ENCODE data around the gene NRTN.

The NRTN gene

GRCh38 chr19:5811117-5811516 is 6.2 kb downstream of the NRTN start:
- Histone ChIP-seq H3K36me3 (ENCODE audit: insufficient read depth, low read length) (no peaks in the 10 kb centered on the region), H3K27me3 (ENCODE audit: insufficient read depth, low read length) (no peaks in the 10 kb centered on the region), H3K4me3 (ENCODE audit: low read length) (no peak overlapping the region), H3K9me3 (ENCODE audit: low read length) (no peaks in the 10 kb centered on the region), H3K4me1 (ENCODE audit: insufficient read depth, low read length) (no peaks in the 10 kb centered on the region), H2AFZ (ENCODE audit: low read depth, low read length) (no peak overlapping the region)

GRCh38 chr19:5814123-5814851 is 9.4 kb downstream of the NRTN start:
- no peaks in the 10 kb centered on the region for H3K36me3 ChIP-seq (ENCODE audit: insufficient read depth, low read length)
- H3K9me3 ChIP-seq (ENCODE audit: low read length): no peaks in the 10 kb centered on the region
- H3K27me3 ChIP-seq (ENCODE audit: insufficient read depth, low read length): no peaks in the 10 kb centered on the region
- H3K4me1 ChIP-seq (ENCODE audit: insufficient read depth, low read length): no peaks in the 10 kb centered on the region
- H2AFZ ChIP-seq (ENCODE audit: low read depth, low read length): no peak overlapping the region
- no peak overlapping the region for H3K4me3 ChIP-seq (ENCODE audit: low read length)

- Histone ChIP-seq H3K36me3 (ENCODE audit: insufficient read depth, low read length) (no peaks in the 10 kb centered on the region), H3K4me1 (ENCODE audit: insufficient read depth, low read length) (no peaks in the 10 kb centered on the region), H3K27me3 (ENCODE audit: insufficient read depth, low read length) (no peaks in the 10 kb centered on the region), H3K9me3 (ENCODE audit: low read length) (no peaks in the 10 kb centered on the region), H3K4me3 (ENCODE audit: low read length) (no peak overlapping the region), H2AFZ (ENCODE audit: low read depth, low read length) (no peak overlapping the region)
Observed at GRCh38 chr19:5814852-5815246, 10.0 kb downstream of the NRTN start.

GRCh38 chr19:5817218-5817617 is 12.4 kb downstream of the NRTN start:
- Histone ChIP-seq H3K9me3 (ENCODE audit: low read length) (no peaks in the 10 kb centered on the region), H3K27me3 (ENCODE audit: insufficient read depth, low read length) (no peaks in the 10 kb centered on the region), H3K36me3 (ENCODE audit: insufficient read depth, low read length) (no peaks in the 10 kb centered on the region), H3K4me3 (ENCODE audit: low read length) (no peak overlapping the region), H2AFZ (ENCODE audit: low read depth, low read length) (no peak overlapping the region), H3K4me1 (ENCODE audit: insufficient read depth, low read length) (no peaks in the 10 kb centered on the region)

GRCh38 chr19:5818594-5818993 is 13.7 kb downstream of the NRTN start:
- Histone ChIP-seq H3K36me3 (ENCODE audit: insufficient read depth, low read length) (no peaks in the 10 kb centered on the region), H3K27me3 (ENCODE audit: insufficient read depth, low read length) (no peaks in the 10 kb centered on the region), H3K9me3 (ENCODE audit: low read length) (peaks cover 1% of the 10 kb centered on the region), H3K4me1 (ENCODE audit: insufficient read depth, low read length) (no peaks in the 10 kb centered on the region), H2AFZ (ENCODE audit: low read depth, low read length) (no peak overlapping the region), H3K4me3 (ENCODE audit: low read length) (no peak overlapping the region)

GRCh38 chr19:5820785-5821184 is 15.9 kb downstream of the NRTN start:
- no peaks in the 10 kb centered on the region for H3K36me3 ChIP-seq (ENCODE audit: insufficient read depth, low read length)
- H3K4me1 ChIP-seq (ENCODE audit: insufficient read depth, low read length): no peaks in the 10 kb centered on the region
- H2AFZ ChIP-seq (ENCODE audit: low read depth, low read length): no peak overlapping the region
- H3K9me3 ChIP-seq (ENCODE audit: low read length): peaks cover 2% of the 10 kb centered on the region
- no peaks in the 10 kb centered on the region for H3K27me3 ChIP-seq (ENCODE audit: insufficient read depth, low read length)
- H3K4me3 ChIP-seq (ENCODE audit: low read length): no peak overlapping the region

GRCh38 chr19:5821521-5822180 is 16.8 kb downstream of the NRTN start:
- H2AFZ ChIP-seq (ENCODE audit: low read depth, low read length): no peak overlapping the region
- H3K4me1 ChIP-seq (ENCODE audit: insufficient read depth, low read length): no peaks in the 10 kb centered on the region
- peaks cover 2% of the 10 kb centered on the region for H3K9me3 ChIP-seq (ENCODE audit: low read length)
- H3K36me3 ChIP-seq (ENCODE audit: insufficient read depth, low read length): no peaks in the 10 kb centered on the region
- H3K27me3 ChIP-seq (ENCODE audit: insufficient read depth, low read length): no peaks in the 10 kb centered on the region
- no peak overlapping the region for H3K4me3 ChIP-seq (ENCODE audit: low read length)

- Histone ChIP-seq H3K4me3 (ENCODE audit: low read length) (no peak overlapping the region), H3K9me3 (ENCODE audit: low read length) (peaks cover 2% of the 10 kb centered on the region), H3K36me3 (ENCODE audit: insufficient read depth, low read length) (no peaks in the 10 kb centered on the region), H3K4me1 (ENCODE audit: insufficient read depth, low read length) (no peaks in the 10 kb centered on the region), H3K27me3 (ENCODE audit: insufficient read depth, low read length) (no peaks in the 10 kb centered on the region), H2AFZ (ENCODE audit: low read depth, low read length) (no peak overlapping the region)
Observed at GRCh38 chr19:5822181-5822844, 17.4 kb downstream of the NRTN start.

- no peak overlapping the region for H2AFZ ChIP-seq (ENCODE audit: low read depth, low read length)
- H3K4me1 ChIP-seq (ENCODE audit: insufficient read depth, low read length): peaks cover 4% of the 10 kb centered on the region
- peaks cover 3% of the 10 kb centered on the region for H3K27me3 ChIP-seq (ENCODE audit: insufficient read depth, low read length)
- H3K4me3 ChIP-seq (ENCODE audit: low read length): no peak overlapping the region
- H3K9me3 ChIP-seq (ENCODE audit: low read length): peaks cover 2% of the 10 kb centered on the region
- no peaks in the 10 kb centered on the region for H3K36me3 ChIP-seq (ENCODE audit: insufficient read depth, low read length)
Observed at GRCh38 chr19:5823579-5824281, 18.9 kb downstream of the NRTN start.

- Histone ChIP-seq H3K9me3 (ENCODE audit: low read length) (peaks cover 2% of the 10 kb centered on the region), H3K27me3 (ENCODE audit: insufficient read depth, low read length) (peaks cover 3% of the 10 kb centered on the region), H3K4me3 (ENCODE audit: low read length) (no peak overlapping the region), H3K36me3 (ENCODE audit: insufficient read depth, low read length) (no peaks in the 10 kb centered on the region), H3K4me1 (ENCODE audit: insufficient read depth, low read length) (peaks cover 8% of the 10 kb centered on the region), H2AFZ (ENCODE audit: low read depth, low read length) (no peak overlapping the region)
Observed at GRCh38 chr19:5824751-5825150, 19.9 kb downstream of the NRTN start.

GRCh38 chr19:5825178-5825577 is 20.3 kb downstream of the NRTN start:
- peaks cover 8% of the 10 kb centered on the region for H3K4me1 ChIP-seq (ENCODE audit: insufficient read depth, low read length)
- no peak overlapping the region for H3K4me3 ChIP-seq (ENCODE audit: low read length)
- H2AFZ ChIP-seq (ENCODE audit: low read depth, low read length): no peak overlapping the region
- peaks cover 3% of the 10 kb centered on the region for H3K27me3 ChIP-seq (ENCODE audit: insufficient read depth, low read length)
- H3K9me3 ChIP-seq (ENCODE audit: low read length): peaks cover 2% of the 10 kb centered on the region
- H3K36me3 ChIP-seq (ENCODE audit: insufficient read depth, low read length): no peaks in the 10 kb centered on the region

GRCh38 chr19:5826531-5827341 is 21.9 kb downstream of the NRTN start:
- Histone ChIP-seq H3K36me3 (ENCODE audit: insufficient read depth, low read length) (no peaks in the 10 kb centered on the region), H3K27me3 (ENCODE audit: insufficient read depth, low read length) (peaks cover 3% of the 10 kb centered on the region), H3K4me1 (ENCODE audit: insufficient read depth, low read length) (peaks cover 8% of the 10 kb centered on the region), H3K9me3 (ENCODE audit: low read length) (peaks cover 2% of the 10 kb centered on the region), H2AFZ (ENCODE audit: low read depth, low read length) (no peak overlapping the region), H3K4me3 (ENCODE audit: low read length) (no peak overlapping the region)

All from neuron (in vitro differentiated cells).